Activated CD4-positive, CD25-positive, alpha-beta regulatory T cell (primary cell): Measurements from ENCODE around the gene TMC3.
"Not testable (repeated sequence)": the region's sequence is repeated elsewhere in the genome, so short reads cannot be mapped to it uniquely, and the experiment has no call there.

Experiments used
- DNase-seq, 4 experiments: peaks; one replicate each; lab custom pipeline; 2025; lab: John Stamatoyannopoulos, UW

The TMC3 gene

GRCh38 chr15:81384891-81385720 lies 11.1 kb upstream of the TMC3 start:
- DNase-seq: no peak

GRCh38 chr15:81381720-81382119 lies 7.7 kb upstream of the TMC3 start:
- no peak for DNase-seq

GRCh38 chr15:81380668-81381067 lies 6.7 kb upstream of the TMC3 start:
- no peak for DNase-seq

- no peak for DNase-seq
These were observed 6.2 kb upstream of the TMC3 start for GRCh38 chr15:81380203-81380602.

GRCh38 chr15:81379269-81379668 lies 5.3 kb upstream of the TMC3 start:
- DNase-seq: no peak

GRCh38 chr15:81378443-81378842 lies 4.4 kb upstream of the TMC3 start:
- no peak for DNase-seq

GRCh38 chr15:81377871-81378270 lies 3.9 kb upstream of the TMC3 start:
- no peak for DNase-seq

- no peak for DNase-seq
These were observed 2.2 kb upstream of the TMC3 start for GRCh38 chr15:81376231-81376630.

GRCh38 chr15:81375461-81375860 lies 1.4 kb upstream of the TMC3 start:
- DNase-seq: no peak

- no peak for DNase-seq
These were observed 837 bp downstream of the TMC3 start for GRCh38 chr15:81373176-81373575.

GRCh38 chr15:81372575-81372974 lies 1.4 kb downstream of the TMC3 start:
- DNase-seq: no peak

GRCh38 chr15:81363718-81364500 lies 10.1 kb downstream of the TMC3 start:
- no peak for DNase-seq

GRCh38 chr15:81363276-81363675 lies 10.7 kb downstream of the TMC3 start:
- DNase-seq: no peak

GRCh38 chr15:81362790-81363189 lies 11.2 kb downstream of the TMC3 start:
- no peak for DNase-seq

GRCh38 chr15:81361891-81362290 lies 12.1 kb downstream of the TMC3 start:
- DNase-seq: no peak

- DNase-seq: no peak
These were observed 13.5 kb downstream of the TMC3 start for GRCh38 chr15:81360491-81360890.

- no peak for DNase-seq
These were observed 15.8 kb downstream of the TMC3 start for GRCh38 chr15:81358248-81358647.

- DNase-seq: no peak
These were observed 16.8 kb downstream of the TMC3 start for GRCh38 chr15:81357180-81357686.

GRCh38 chr15:81356252-81356651 lies 17.8 kb downstream of the TMC3 start:
- no peak for DNase-seq

- DNase-seq: no peak
These were observed 22.4 kb downstream of the TMC3 start for GRCh38 chr15:81351651-81352050.

- DNase-seq: no peak
These were observed 24.7 kb downstream of the TMC3 start for GRCh38 chr15:81349271-81349670.

- DNase-seq: not testable (repeated sequence)
These were observed 25.3 kb downstream of the TMC3 start for GRCh38 chr15:81348691-81349090.

- DNase-seq: no peak
These were observed 26.1 kb downstream of the TMC3 start for GRCh38 chr15:81347910-81348309.
